GM19452 (cell line): Measurements from ENCODE around the gene FMOD.
A peak's percentile ranks its signal among the peaks of the same experiment; 100 is the strongest.
"Not testable (repeated sequence)": the region's sequence is repeated elsewhere in the genome, so short reads cannot be mapped to it uniquely, and the experiment has no call there.

ENCODE experiments used
- ATAC-seq: cut with Tn5 transposase; IDR thresholded peaks from one replicate; pipeline ENCODE4 v1.9.1; 2021; ENCODE audit not compliant: unreplicated experiment

Gene FMOD

DNA sequence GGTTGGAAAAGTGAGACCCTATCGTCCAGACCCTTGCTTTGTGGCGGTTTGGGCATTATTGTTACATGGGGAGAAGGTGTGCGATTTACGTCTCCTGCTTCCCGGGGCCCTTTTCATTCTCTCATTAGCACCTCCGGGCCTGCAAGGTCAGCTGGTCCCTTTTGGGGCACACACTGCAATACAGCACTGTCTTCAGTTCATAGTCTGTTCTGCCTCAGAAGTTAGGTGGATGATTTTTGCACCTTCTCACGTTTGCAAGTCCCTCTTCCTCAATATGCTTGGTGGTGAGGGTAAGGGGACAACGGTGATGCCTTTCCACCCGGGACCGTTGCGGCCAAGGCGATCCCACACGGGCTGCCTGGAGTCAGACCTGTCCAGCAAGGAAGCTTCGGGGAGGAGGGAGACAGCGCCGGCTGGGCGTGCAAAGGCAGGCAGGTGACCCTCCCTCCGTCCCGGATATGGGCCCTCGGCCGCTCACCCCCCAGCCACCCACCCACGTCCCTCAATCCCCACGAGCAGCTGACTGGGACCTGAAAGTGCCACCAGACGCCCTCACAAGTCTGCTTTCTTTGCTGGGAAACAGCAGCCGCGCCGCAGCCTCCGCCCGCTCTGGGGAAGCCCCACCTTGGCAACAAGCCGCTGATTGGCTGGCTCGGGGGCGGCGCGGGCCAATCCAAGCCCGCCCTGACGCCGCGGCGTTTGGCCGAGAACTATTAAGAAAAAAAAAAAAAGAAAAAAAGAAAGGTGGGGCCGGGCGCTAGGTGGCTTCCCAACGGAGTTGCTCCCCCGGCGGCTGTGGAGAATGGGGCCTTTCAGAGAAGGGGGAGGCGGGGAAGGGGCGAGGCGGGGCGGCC lies 23.9 kb downstream of the FMOD start:
- peak; percentile 71 for ATAC-seq

- no peak for ATAC-seq
These were observed 25.4 kb downstream of the FMOD start for GRCh38 chr1:203325418-203326091.

GRCh38 chr1:203325026-203325417 lies 25.9 kb downstream of the FMOD start:
- ATAC-seq, result no peak

- no peak for ATAC-seq
These were observed 26.6 kb downstream of the FMOD start for GRCh38 chr1:203324105-203325025.

DNA sequence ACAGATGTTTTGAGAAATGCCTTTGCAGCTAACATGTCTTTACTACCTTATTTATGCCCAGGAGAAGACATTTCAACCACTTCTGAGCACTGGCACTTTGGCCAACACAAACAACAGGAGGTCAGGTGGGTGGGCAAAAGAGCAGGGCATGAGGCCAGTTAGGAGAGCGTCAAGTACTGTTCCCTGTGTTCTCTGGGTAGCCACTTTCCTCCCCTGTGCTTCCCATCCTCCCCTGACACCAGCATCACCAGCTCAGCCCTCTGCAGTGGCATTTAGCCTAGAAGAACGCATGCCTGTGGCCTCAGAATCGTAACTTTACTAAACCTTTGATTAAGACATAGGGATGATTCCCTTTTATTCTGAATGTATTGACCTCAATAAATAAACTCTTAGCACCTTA lies 27.3 kb downstream of the FMOD start:
- no peak for ATAC-seq

DNA sequence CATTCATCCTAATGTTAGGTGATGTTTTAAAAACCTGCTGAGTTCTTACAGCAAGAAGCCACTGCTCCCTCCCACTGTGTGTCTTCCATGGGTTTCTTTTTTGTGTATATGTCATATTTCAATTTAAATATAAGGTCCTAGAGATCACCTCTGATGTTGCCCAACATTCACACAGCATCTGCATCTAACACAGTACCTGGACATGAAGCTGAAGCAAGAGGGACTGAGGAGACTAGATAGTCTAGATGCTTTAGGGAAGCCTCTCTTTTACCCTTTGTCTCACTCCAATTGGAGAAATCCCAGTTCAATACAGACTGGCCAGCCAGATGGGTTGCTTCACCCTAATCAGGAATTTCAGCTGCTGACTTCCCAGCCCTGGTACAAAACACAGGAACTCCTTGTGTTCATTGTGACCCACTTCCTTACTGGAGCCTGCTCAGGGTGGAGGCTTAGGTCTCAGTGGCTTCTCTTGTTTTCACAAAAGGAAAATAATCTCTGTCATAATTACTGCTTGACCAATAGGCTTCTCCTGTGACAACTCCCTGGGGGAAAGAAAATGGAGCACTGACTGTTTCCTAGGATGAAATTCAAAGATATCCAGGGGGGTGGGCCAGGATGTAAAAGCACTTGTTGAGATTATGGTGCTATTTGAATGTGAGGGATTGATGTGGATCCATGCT lies 28.3 kb downstream of the FMOD start:
- no peak for ATAC-seq

GRCh38 chr1:203321273-203322052 lies 29.5 kb downstream of the FMOD start:
- ATAC-seq, result no peak

DNA sequence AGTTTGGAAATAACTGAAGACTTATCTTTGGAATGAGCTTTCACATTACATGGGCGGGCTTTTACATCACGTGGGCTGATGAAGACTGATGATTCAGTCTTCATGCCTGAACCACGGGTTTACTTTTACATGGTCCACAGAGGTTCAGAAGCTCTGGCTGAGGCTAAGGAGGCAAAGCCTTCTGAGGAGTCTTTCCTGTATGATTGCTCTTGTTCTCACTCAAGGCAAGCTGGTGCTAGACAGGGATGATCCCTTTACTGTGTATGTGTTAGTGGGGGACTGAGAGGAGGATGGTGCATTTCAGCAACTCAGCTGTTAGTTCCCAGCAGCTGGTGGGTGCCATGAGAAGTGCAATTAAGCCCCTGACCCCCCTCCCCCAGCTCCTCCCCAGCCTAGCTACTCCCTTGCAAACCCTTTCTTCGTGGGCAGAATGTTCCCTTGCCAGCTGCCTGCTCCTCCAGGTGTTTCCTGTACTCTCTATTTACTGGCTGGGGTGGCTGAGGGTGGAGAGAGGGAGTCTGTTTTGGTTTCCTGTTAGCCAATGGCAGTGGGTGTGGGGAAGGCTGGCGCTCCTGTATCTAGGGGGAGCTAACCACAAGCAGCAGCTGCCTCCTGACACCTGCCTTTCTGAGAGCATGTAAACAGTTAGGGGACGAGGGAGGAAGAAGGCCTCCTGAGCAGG lies 30.2 kb downstream of the FMOD start:
- ATAC-seq, result peak; percentile 69

GRCh38 chr1:203318229-203318517 lies 32.7 kb downstream of the FMOD start:
- no peak for ATAC-seq

- ATAC-seq, result no peak
These were observed 33.3 kb downstream of the FMOD start for GRCh38 chr1:203317429-203318228.

- no peak for ATAC-seq
These were observed 34.3 kb downstream of the FMOD start for GRCh38 chr1:203316626-203317093.

DNA sequence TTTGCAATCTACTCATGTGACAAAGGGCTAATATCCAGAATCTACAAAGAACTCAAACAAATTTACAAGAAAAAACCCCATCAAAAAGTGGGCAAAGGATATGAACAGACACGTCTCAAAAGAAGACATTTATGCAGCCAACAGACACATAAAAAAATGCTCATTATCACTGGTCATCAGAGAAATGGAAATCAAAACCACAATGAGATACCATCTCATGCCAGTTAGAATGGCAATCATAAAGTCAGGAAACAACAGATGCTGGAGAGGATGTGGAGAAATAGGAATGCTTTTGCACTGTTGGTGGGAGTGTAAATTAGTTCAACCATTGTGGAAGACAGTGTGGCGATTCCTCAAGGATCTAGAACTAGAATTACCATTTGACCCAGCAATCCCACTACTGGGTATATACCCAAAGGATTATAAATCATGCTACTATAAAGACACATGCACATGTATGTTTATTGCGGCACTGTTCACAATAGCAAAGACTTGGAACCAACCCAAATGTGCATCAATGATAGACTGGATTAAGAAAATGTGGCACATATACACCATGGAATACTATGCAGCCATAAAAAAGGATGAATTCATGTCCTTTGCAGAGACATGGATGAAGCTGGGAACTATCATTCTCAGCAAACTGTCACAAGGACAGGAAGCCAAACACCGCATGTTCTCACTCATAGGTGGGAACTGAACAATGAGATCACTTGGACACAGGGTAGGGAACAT lies 36.7 kb downstream of the FMOD start:
- not testable (repeated sequence) for ATAC-seq

DNA sequence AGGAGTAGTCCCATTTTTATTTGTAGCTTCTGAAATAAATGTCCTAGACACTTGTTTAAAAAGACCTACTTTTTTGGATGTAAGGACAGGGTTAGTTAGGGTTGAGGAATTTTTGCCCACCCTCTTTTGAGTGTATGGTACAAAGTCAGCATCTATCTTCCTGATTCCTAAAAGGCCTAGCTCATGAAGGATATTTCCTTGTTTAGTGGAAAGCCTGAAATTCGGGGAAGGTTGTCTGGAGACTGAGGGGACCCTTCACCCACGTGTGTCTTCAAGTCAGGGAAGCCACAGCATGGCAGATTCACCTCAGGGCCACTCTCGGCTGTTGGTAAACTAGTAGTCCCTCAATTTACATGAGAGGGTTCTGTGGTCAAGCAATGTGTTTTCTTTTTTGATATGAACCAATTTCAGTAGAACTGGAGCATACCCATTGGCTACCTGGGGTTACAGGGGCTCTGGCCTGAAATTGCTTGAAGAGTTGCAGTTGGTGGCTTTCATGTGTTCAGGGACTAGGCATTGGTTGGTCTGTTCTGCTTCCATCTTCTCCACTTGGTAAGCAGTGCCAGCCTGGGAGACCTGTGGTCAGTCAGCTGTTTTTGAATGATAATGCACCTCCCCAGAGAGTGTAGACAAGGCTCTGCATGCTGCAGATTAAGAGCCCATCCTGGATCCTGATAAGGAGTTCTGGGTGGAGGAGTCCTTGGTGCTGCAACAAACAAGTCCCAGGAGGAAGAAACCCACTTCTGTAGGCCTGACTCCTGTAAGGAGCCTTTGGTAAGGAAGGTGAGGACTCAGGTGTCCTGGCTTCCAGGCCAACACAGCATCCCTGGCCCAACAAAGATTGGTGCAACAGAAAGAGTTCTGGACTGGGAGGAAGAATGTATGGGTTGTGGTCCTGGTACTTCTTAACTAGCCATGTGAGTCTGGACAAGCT lies 39.3 kb downstream of the FMOD start:
- ATAC-seq, result no peak

- no peak for ATAC-seq
These were observed 42.0 kb downstream of the FMOD start for GRCh38 chr1:203308923-203309331.

- no peak for ATAC-seq
These were observed 42.5 kb downstream of the FMOD start for GRCh38 chr1:203308328-203308922.

DNA sequence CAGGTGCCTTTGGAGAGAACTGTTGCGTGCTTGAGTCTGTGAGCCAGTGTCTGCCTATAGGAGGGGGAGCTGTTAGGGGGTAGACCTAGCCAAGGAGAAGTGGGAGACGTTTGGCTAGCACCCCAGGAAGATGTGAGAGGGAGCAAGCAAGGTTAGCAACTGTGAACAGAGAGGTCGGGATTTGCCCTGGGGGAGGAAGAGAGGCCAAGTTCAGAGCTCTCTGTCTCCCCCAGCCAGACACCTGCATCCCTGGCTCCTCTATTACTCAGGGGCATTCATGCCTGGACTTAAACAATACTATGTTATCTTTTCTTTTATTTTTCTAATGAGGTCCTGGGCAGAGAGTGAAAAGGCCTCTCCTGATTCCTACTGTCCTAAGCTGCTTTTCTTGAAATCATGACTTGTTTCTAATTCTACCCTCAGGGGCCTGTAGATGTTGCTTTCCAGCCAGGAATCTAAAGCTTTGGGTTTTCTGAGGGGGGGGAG lies 43.2 kb downstream of the FMOD start:
- no peak for ATAC-seq
